Measurements from ENCODE around the gene SHISA6.

SHISA6 gene

DNA sequence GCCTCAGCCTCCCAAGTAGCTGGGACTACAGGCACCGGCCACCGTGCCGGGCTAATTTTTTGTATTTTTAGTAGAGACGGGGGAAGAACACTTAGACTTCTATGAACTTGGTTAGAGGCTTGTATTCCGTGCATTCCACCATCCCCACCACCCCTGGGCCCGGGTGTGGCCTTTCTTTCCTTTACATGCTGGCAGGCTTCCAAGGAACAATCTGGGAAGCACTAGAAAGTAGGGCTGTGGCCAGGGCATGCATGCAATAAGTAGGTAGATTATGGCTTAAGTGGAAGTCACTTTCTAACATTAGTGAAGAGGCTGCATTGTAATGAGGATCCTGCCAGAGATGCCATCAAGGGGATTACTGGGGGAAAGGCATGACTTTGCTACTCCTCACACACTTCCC, 171.6 kb downstream of the SHISA6 start:
- H3K4me2 ChIP-seq: no peak overlapping the region
- H3K4me3 ChIP-seq (IDR thresholded peaks at IDR 0.05; ENCODE audit: insufficient read depth, low read depth, low read length): no peak overlapping the region
- H3K27me3 ChIP-seq (ENCODE audit: insufficient read depth, low read depth): no peaks in the 10 kb centered on the region
- no peaks in the 10 kb centered on the region for H4K20me1 ChIP-seq (ENCODE audit: insufficient read depth)
- TF ChIP-seq CTCF (conservative IDR thresholded peaks at IDR 0.05; ENCODE audit: low read depth, low read length): no peak
- no peaks in the 10 kb centered on the region for H3K4me1 ChIP-seq (ENCODE audit: low read depth, poor library complexity, severe bottlenecking)
- no peaks in the 10 kb centered on the region for H3K36me3 ChIP-seq (ENCODE audit: insufficient read depth)
- H2AFZ ChIP-seq (ENCODE audit: low read depth): no peak overlapping the region
- H3K79me2 ChIP-seq (ENCODE audit: insufficient read depth, low read depth): no peaks in the 10 kb centered on the region
- H3K9ac ChIP-seq: no peak overlapping the region
- H3K27ac ChIP-seq: no peak overlapping the region

DNA sequence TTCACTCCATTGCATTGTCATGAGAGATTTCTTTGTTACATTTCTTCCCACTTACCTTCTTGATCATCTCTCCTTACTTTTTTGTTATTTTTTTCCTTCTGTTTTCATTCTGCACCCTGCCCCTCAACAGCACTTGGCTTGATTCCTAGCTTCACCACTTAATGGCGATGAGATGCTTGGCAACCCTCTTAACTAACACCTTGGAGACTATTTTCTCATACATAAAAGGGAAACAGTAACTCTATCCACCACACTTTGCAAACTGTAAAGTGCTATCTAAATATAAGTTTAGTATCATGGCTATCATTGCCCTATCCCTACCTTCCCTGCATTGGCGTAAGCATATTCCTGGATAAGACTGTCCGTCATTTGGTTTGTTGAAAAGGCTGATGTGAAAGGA, 177.3 kb downstream of the SHISA6 start:
- Histone ChIP-seq H3K4me3 (IDR thresholded peaks at IDR 0.05; ENCODE audit: insufficient read depth, low read depth, low read length) (no peak overlapping the region), H3K4me1 (ENCODE audit: low read depth, poor library complexity, severe bottlenecking) (no peaks in the 10 kb centered on the region), H3K4me2 (no peak overlapping the region), H4K20me1 (ENCODE audit: insufficient read depth) (no peaks in the 10 kb centered on the region), H2AFZ (ENCODE audit: low read depth) (no peak overlapping the region), H3K27me3 (ENCODE audit: insufficient read depth, low read depth) (no peaks in the 10 kb centered on the region), H3K9ac (no peak overlapping the region), H3K79me2 (ENCODE audit: insufficient read depth, low read depth) (no peaks in the 10 kb centered on the region), H3K36me3 (ENCODE audit: insufficient read depth) (no peaks in the 10 kb centered on the region), H3K27ac (no peak overlapping the region)
- TF ChIP-seq CTCF (conservative IDR thresholded peaks at IDR 0.05; ENCODE audit: low read depth, low read length): no peak

- no peaks in the 10 kb centered on the region for H3K27me3 ChIP-seq (ENCODE audit: insufficient read depth, low read depth)
- H3K9ac ChIP-seq: no peak overlapping the region
- no peak overlapping the region for H3K27ac ChIP-seq
- TF ChIP-seq CTCF (conservative IDR thresholded peaks at IDR 0.05; ENCODE audit: low read depth, low read length): no peak
- H3K4me3 ChIP-seq (IDR thresholded peaks at IDR 0.05; ENCODE audit: insufficient read depth, low read depth, low read length): no peak overlapping the region
- no peaks in the 10 kb centered on the region for H3K79me2 ChIP-seq (ENCODE audit: insufficient read depth, low read depth)
- no peak overlapping the region for H2AFZ ChIP-seq (ENCODE audit: low read depth)
- no peaks in the 10 kb centered on the region for H3K36me3 ChIP-seq (ENCODE audit: insufficient read depth)
- H3K4me2 ChIP-seq: no peak overlapping the region
- no peaks in the 10 kb centered on the region for H3K4me1 ChIP-seq (ENCODE audit: low read depth, poor library complexity, severe bottlenecking)
- H4K20me1 ChIP-seq (ENCODE audit: insufficient read depth): no peaks in the 10 kb centered on the region
Measured at GRCh38 chr17:11430751-11431150, 189.7 kb downstream of the SHISA6 start.

DNA sequence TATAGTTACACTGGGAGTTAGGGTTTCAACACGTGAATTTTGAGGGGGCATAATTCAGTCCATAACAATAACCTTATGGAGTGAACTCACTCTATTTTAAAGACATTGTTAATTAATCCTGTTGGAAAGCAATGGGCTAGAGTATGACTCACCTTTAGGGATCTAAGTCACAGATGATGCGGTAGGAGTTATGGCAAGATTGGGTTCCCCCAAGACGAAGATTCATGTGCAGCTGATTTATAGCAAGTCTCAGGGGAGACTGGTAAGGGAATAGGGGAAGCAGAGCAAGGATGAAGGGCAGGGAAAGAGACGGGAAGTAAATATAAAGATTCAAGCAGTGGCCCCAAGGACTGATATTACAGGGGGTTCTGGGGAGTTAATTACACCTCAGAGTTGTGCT, 197.7 kb downstream of the SHISA6 start:
- Histone ChIP-seq H3K4me3 (IDR thresholded peaks at IDR 0.05; ENCODE audit: insufficient read depth, low read depth, low read length) (no peak overlapping the region), H3K27me3 (ENCODE audit: insufficient read depth, low read depth) (no peaks in the 10 kb centered on the region), H3K36me3 (ENCODE audit: insufficient read depth) (no peaks in the 10 kb centered on the region), H3K27ac (no peak overlapping the region), H4K20me1 (ENCODE audit: insufficient read depth) (no peaks in the 10 kb centered on the region), H3K79me2 (ENCODE audit: insufficient read depth, low read depth) (no peaks in the 10 kb centered on the region), H3K9ac (no peak overlapping the region), H3K4me1 (ENCODE audit: low read depth, poor library complexity, severe bottlenecking) (no peaks in the 10 kb centered on the region), H3K4me2 (no peak overlapping the region), H2AFZ (ENCODE audit: low read depth) (no peak overlapping the region)
- no peak for TF ChIP-seq CTCF (conservative IDR thresholded peaks at IDR 0.05; ENCODE audit: low read depth, low read length)

DNA sequence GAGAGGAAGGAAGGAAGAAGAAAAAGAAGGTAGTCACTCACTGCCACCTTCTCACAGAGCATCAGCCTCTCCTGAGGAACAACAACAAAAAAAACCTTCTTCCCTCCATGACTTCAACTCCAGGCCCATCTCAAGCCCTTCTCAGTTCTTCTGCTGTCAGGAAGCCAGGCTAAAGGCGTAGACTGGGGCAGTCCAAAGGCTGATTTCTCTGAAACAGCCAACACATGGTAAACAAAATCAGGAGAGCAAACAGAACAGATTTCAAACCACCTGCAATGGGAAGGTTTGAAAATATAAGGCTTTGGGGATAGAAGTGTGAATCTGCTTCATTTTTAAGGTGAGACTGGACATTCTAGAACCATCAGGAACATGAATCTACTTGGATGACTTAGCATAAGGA, 200.0 kb downstream of the SHISA6 start:
- Histone ChIP-seq H3K79me2 (ENCODE audit: insufficient read depth, low read depth) (no peaks in the 10 kb centered on the region), H3K4me1 (ENCODE audit: low read depth, poor library complexity, severe bottlenecking) (no peaks in the 10 kb centered on the region), H3K4me3 (IDR thresholded peaks at IDR 0.05; ENCODE audit: insufficient read depth, low read depth, low read length) (no peak overlapping the region), H3K27ac (no peak overlapping the region), H3K36me3 (ENCODE audit: insufficient read depth) (no peaks in the 10 kb centered on the region), H3K9ac (no peak overlapping the region), H3K27me3 (ENCODE audit: insufficient read depth, low read depth) (no peaks in the 10 kb centered on the region), H3K4me2 (no peak overlapping the region), H2AFZ (ENCODE audit: low read depth) (no peak overlapping the region), H4K20me1 (ENCODE audit: insufficient read depth) (no peaks in the 10 kb centered on the region)
- no peak for TF ChIP-seq CTCF (conservative IDR thresholded peaks at IDR 0.05; ENCODE audit: low read depth, low read length)
